GM04503 (cell line): ENCODE measurements around the gene SNTB2.
"Not testable (repeated sequence)": the region's sequence is repeated elsewhere in the genome, so short reads cannot be mapped to it uniquely, and the experiment has no call there.

Experiments used
- DNase-seq: peaks from one replicate; pipeline ENCODE4 v3.0.0-alpha.2; 2012; ENCODE audit warnings: low read depth

SNTB2 gene

DNA sequence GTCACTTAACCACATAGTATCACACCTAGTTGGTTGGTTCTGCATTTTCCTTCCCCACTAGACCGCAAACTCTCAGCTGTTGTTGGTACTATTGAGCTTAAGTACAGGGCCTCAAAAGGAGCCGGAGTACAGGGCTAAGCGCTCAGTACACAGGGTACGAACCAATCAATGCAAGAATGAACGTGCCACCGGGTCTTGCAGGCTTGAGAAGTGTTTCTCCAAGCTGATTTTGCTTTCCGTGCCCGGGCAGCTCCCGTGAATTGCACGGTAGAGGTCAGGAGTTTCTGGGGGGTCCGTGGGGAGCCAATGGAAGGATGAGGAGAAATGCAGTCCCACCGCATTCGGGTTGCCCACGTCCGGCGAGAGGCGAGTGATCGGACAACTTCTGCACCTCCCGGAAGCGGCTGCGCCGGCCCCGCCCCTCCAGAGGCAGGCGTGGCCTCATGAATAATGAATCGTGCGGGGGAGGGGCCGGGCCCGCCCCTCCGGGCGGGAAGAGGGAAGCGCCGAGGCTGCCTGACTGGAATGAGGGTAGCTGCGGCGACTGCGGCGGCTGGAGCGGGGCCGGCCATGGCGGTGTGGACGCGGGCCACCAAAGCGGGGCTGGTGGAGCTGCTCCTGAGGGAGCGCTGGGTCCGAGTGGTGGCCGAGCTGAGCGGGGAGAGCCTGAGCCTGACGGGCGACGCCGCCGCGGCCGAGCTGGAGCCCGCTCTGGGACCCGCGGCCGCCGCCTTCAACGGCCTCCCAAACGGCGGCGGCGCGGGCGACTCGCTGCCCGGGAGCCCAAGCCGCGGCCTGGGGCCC lies at the start of gene SNTB2:
TSS of gene SNTB2 (plus strand) at position 523 of the 804 bp plus-strand sequence. CDS start at position 526, 3 bp downstream.
- DNase-seq: peak; percentile 35

DNA sequence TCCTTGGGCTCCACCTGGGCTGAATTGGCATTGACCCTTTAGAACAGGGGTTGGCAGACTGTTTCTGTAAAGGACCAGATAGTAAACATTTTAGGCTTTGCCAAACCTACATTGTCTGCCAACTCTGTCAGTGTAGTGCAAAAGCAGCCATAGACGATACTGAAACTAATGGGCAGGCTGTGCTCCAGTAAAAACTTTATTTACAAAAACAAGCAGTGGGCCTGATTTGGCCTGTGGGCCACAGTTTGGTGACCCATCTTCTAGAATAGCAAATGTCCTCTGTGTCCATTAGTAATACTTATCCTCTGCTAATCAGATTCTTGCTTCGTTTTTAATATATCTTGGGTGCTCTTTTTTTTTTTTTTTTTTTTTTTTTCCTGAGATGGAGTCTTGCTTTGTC lies 48.4 kb upstream of the SNTB2 start:
- DNase-seq: no peak

DNA sequence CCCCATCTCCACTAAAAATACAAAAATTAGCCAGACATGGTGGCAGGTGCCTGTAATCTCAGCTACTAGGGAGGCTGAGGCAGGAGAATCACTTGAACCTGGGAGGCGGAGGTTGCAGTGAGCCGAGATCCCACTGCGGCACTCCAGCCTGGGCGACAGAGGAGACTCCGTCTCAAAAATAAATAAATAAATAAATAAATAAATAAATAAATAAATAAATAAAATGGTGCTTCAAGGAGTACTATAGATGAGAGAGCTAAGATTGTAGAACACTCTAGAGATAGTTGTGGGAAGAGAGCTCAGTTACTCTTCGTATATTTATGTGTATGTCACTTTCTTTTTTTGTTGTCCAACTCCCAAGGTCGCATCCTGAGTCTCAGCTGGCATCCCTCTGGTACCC lies 47.5 kb upstream of the SNTB2 start:
- not testable (repeated sequence) for DNase-seq

DNA sequence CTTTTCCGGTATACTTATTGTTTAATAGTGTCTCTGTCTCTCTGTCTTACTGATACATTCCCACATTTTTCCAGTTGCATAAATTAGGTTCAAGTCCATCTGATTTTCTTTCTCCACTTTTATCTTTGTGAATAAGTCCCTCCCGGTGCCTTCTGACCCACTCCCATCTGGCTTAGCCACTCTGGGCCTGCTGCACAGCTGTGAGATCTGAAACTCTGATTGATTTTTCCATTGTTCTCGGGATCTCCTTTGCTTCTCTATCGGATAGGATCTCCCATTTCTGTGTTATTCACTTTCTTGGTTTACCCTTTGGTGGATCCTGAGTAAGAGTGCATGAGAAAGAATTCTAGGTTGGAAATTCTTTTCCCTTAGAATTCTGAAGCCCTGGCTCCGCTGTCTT lies 46.0 kb upstream of the SNTB2 start:
- DNase-seq: no peak

DNA sequence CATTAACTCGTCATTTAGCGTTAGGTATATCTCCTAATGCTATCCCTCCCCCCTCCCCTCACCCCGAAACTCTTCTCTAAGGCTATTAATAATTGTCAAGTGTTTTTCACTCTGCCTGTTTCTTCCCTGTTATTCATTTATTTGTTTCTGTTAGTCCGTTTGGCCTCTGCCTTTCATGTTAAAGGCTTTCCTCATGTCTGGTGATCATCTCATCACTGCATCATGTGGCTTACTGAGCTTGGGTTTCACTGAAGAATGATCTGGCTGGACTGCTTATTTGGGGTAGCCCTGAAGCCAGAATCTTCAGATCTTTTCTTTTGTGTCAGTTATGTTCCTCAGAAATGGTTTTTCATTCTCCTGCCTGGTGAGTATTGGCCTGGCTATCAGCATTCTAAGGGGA lies 45.0 kb upstream of the SNTB2 start:
- no peak for DNase-seq

DNA sequence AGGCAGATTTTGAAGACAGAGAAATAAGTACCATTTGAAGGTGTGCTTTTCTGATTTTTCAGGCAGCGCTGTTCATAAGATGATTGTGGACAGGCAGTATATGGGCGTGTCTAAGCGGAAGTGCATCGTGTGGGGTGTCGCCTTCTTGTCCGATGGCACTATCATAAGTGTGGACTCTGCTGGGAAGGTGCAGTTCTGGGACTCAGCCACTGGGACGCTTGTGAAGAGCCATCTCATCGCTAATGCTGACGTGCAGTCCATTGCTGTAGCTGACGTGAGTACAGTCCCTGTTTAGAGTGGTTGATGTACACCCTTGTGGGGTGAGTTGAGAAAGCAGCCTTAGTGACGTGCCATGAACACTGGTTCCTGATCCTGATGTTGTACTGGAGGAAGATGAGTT lies 43.8 kb upstream of the SNTB2 start:
- no peak for DNase-seq

DNA sequence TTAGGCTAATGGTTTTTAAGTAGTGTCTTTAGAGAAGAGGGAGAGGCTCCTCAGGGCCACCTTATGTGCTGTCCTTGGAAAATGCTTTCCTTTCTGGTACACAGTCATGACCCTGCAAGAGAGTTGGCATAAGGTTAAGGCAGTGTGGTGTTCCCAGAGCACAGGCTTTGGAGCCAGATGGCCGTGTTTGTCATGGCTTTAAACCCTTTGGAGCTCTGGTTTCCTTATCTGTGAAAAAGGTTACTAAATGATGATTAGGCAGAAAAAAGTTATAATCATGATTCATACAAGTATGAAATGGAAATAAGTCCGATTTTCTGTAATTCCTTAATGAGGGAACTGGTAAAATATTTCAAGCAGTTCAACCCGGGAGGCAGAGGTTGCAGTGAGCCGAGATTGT lies 41.3 kb upstream of the SNTB2 start:
- no peak for DNase-seq

DNA sequence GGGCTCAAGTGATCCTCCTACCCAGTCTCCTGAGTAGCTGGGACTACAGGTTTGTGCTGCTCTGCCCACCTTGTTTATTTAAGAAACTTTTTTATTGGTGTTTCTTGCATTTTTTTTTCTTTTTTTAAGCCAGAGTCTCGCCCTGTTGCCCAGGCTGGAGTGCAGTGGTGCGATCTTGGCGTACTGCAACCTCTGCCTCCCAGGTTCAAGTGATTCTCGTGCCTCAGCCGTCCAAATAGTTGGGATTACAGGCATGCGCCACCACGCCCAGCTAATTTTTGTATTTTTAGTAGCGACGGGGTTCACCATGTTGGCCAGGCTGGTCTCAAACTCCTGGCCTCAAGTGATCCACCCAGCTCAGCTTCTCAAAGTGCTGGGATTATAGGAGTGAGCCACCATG lies 37.3 kb upstream of the SNTB2 start:
- DNase-seq: not testable (repeated sequence)

DNA sequence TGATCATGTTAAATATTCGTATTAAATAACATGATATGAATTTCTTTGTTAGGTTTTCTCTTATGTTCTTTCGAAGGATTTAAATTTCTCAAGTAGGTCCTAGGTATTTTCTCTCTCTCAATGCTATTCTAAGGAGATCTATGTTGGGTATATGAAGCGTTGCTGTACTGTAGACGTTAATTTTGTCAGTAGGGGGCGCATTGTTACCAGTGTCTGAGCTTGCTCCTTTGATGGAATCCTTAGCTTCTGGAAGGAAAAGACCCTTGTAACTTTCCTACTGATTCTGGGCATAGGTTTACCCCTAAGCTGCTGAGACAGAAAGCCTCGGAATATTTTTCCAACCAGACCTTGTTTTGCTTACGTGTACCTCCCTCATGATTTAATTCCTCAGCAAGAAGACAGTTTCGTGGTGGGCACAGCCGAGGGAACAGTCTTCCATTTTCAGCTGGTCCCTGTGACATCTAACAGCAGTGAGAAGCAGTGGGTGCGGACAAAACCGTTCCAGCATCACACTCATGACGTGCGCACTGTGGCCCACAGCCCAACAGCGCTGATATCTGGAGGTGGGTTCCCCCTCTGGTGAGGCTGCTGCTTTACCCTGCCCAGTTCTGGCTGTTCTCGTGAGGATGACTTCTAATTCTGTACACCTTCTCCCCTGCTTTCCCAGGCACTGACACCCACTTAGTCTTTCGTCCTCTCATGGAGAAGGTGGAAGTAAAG lies 36.7 kb upstream of the SNTB2 start:
- DNase-seq: peak; percentile 31

DNA sequence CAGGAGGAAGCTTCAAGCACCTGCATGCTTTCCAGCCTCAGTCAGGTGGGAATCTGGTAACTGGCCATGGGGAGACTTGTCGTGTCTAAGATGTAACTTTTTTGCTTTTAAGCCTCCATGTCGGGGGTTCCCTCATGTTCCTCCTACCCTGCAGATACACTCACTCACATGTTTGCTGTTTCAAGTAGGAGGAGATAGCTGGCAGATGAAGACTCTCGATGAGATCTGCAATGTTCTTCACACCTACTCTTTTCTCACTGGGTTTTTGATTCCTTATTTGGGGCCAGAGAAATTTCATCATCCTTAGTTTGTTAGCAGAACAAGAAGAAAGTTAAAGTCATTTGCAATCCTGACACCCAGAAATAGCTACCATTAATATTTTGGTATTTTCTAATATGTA lies 29.8 kb upstream of the SNTB2 start:
- no peak for DNase-seq

DNA sequence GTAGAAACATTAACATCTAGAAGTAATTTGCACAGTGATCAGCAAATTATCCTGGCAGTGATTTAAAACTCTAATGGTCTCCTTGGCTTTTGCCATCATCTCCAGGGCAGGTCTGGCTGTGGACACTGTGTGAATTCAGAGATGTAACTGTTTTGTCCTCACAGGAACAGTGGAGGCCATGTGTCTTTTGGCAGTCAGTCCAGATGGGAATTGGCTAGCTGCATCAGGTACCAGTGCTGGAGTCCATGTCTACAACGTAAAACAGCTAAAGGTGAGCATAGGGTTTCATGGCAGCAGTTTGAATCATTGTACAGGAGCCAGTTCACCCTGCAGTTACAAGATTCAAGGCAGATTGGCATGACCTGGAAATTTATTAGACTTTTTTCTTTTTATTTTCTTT lies 26.8 kb upstream of the SNTB2 start:
- DNase-seq: no peak

DNA sequence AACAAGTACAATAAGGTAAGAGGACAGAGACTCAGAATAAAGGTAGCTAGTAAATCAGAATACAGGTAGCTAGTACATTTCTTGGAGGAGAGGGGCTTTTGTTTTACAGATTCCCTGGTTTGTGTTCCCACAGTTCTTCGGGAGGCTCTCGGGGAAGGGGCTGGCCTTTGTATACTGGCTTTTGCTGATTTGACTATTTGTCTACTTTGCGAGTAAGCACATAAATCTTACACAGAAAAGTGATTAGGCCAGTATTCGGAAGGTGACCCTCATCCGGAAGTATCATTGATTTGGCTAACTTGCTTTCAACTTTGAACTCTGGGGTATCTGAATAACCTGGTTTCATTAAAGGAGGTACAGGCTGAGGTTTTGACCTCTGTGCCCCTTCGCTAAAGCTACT lies 21.4 kb upstream of the SNTB2 start:
- no peak for DNase-seq

DNA sequence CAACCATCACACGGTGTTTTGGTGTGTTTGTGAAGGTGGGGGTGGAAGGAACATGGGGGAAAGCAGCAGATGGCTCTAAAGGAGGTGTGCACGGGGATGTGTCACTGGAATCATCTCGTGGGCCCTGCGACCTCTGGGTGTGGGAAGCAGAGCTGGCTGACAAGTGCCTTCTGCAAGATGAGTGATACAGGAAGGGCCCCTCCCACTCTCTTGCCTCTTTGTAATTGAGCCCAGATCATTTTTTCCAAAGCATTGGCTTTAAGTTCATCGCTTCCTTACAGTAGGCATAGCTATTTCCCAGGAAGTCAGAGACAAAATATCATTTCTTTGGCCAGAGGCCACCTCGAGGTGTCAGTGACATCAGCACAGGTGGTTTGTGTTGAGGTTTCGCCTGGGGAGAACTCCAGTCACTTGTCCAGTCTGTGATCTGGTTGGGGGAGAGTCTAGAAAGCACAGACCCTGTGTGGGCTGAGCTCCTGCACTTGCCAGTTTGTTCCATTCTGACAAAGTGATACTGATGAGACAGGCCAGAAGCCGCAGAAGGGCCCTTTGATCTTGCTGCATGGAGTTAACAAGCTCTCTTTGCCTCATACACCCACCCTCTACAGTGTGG lies 20.6 kb upstream of the SNTB2 start:
- no peak for DNase-seq

DNA sequence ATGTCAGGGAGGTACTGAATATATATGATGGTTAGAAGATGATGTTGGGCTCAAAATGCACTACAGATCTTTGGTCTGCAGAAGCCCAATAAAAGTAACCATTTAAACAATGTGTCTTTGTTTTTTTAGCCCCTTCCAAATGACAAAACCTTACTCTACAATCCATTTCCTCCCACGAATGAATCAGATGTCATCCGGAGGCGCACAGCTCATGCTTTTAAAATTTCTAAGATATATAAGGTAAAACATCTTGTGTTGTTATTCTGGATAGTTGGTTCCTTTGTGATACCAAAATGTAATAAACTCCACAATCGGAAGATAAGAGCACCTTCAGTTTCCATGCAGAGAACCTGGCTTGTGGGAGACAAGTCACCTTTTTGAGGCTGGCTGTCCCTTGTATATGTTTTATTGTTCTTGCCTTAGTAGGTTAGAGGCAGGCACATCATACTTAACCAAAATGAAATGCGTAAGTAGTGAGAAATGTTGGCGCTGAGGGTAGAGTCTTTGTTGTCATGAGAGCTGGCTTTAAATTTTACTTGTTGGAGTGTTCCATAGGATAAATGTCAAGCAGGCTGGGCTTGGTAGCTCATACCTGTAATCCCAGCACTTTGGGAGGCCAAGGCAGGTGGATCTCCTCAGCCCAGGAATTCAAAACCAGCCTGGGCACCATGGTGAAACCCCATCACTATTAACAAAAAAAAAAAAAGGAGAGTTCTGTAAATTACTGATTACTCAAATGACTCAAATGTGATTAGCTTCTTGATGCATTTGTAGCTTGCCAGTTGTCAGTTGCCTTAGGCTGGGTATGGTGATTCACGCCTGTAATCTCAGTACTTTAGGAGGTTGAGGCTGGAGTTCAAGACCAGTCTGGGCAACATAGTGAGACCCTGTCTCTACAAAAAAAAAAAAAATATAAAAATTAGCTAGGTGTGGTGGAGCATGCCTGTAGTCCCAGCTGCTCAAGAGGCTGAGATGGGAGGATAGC lies 19.7 kb upstream of the SNTB2 start:
- DNase-seq: no peak

DNA sequence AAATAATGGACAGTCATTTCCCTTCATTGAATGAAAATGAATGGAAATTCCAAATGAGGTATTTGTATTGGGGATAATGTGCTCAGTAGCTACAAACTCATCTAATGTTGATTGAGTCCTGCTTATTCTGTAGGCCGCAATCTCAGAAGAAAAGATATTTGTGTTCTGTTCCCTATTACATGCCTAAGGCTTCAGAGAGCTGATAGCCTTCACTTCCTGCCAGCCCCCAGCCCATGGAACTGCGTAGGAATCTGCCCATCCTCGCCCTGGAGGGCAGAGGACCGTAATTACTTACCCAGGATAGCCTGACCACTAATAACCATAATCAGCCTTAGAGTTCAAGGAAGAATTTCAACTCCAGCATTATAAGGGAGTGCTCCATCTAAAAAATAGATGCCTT lies 17.9 kb upstream of the SNTB2 start:
- DNase-seq: no peak

DNA sequence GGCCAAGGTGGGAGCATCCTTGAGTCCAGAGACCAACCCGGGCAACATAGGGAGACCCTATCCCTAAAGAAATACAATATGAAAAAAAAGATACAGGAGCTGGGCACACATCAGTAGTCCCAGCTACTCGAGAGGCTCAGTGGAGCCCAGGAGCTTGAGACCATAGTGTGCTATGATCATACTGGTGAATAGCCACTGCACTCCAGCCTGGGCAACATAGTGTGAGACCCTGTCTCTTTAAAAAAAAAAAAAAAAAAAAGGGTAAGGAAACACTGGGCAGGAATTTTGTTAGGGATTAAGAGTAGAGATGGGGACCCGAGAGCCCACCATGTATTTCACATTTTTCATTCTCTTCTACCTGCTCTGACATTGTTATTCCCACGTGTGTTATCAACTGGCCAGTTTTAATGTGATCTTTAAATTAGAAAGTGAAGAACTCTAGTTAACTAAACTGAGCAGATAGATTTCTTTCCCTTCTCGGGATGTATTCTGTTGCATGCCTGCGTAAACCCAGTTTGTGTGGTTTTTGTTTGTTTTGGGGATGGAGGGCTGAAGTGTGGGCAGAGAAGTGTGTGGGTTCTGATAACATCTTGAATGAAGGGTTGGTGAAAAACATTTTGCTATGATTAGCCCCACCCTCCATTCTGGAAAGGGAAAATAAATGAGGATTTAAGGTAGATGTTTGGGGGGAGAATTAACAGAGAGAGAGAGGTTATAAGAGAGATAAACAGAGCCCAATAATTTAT lies 17.2 kb upstream of the SNTB2 start:
- DNase-seq: no peak

DNA sequence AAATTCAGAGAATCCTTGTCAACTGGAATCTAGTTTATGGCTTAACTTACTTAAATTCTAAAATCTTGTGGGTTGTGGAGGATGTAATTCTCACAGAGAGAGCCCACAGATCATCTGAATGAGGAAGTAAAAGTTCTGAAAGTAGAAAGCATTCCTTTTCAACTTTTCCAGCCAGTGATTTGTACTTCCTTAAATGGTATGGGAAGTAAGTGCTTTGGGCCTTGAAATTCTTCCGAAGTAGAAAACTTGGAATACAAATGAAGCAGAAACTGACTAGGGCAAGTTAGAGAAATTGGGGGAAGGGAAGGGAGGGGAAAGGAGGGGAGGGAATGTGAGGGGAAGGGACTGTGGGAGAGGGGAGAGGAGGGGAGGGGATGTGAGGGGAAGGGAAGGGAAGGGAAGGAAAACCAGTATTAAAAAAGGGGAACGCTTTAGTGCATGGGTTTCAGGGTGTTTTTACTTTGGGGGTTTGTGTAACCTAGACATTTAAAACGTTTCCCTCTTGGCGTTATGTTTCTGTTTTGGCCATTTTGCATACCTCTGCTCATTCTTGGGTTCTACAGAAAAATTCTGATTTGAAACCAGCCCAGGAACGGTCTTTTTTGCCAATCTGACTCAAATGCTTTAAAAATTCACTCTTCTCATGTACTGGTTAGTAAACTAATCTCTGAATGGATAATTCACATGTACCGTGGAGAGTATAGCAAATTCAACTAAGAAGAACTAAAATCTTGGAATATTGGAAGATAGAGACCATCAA lies 15.5 kb upstream of the SNTB2 start:
- DNase-seq: peak; percentile 64

DNA sequence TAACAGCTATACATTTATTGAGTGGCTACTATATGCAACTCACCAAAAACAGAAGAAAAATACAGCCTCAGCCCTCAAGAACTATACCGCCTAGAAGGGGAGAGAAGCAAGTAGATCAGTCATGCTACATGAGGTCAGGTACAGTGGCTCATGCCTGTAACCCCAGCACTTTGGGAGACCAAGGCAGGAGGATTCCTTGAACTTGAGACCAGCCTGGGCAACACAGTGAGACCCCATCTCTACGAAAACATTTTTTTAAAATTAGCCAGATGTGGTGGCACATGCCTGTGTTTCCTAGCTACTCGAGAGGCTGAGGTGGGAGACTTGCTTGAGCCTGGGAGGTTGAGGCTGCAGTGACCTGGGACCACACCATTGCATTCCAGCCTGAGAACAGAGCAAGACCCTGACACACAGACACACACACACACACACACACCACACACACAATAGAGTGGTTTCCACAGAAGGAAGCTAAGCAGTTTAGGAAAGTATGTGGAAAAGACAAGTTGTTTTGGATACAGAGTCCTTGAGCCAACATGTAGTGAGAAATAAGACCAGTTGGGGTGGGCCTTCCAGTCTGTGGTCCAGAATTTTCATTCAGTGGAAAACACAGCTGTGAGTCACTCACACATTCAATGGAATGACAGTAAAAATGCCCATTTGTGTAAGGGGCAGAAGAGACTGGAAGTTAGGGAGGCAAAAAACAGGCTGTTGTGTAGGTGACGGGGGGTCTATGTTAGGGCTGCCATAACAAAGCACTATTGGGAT lies 10.7 kb upstream of the SNTB2 start:
- peak; percentile 86 for DNase-seq

DNA sequence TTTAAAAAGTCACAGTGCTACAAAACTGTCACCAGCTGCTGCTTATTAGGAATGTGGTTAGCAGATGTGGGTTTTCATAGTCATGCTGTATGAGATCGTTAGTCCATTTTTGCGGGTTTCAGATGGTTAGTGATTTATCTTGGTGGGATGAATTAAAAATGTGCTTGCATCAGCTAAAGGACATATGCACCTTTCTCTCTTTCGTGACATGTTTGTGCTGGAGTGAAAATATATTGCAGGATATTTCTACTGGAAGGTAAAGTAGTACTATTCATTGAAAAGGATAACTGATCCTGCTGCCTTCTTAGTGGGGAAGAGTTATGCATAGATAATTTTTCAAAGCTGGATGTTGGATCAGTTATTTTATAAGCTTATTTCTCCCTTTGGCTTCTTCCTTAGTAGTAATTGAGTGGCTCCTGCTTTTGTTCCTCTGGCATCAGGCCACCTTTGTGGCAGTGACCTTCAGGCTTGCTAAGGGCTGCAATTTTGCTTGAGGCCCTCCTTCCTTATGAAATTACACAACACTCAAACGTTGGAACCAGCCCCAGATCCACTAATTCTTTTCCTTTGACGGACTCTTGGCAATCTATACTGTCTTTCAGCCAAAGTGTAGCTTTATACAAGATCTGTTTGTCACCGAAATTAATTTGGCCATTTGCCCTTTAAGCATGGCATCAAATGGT lies 7.5 kb upstream of the SNTB2 start:
- peak; percentile 85 for DNase-seq
